ENCODE data around the gene C14orf93. TPM values are rescaled to one million over a fixed set of nuclear protein-coding genes. Genes with fewer than 3 reads are reported as not detected.

Gene C14orf93
- total and polyA plus RNA-seq, 9 of the 15 experiments (the other 6 are each of a cell fraction or from before 2014, with no cell fraction given) = 2.2 to 22.4 (median 16.1) TPM

DNA sequence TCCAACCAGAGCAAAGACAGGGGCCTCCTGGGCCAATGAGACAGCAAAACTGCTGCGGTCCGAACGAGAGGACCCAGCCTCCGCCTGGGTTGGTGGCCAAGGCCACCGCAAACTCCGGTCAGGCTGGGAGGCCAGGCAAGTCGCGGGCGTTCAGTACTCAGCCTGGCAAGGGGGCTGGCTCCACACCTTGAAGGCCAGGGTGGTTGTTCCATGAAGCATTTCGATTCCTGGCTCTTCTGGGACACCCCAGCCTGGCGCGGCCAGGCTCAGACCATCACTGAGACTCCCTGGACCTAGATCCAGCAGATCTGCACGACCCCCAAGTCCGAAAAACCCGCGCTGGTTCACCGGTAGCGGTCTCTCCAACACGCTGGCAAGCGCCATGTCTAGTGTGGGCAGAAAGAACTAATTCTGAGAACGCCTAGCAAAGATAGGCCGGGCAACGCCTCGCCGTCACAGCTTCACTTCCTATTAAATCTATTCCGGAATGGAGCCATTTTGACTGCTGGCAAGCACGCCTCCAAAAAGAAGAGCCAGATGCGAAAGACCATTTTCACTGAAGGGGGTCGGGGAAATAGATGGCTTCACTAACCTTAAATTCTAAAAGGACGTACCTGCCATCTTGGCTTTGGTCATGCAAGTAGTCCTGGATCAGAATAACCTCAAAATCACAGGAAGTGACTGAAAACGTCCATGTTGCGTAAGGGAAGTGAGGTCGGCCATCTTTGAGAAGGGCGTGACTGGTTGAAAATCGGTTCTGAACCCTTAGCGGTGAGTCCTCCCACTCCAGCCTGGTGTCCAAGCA, 24.8 kb upstream of the C14orf93 start, which contains the start of gene PSMB5 (continued):
- peak; percentile 67 for TF ChIP-seq HNRNPLL (IDR thresholded peaks at IDR 0.05; ENCODE audit: low read depth, low read length, poor library complexity, severe bottlenecking)
- no peak for TF ChIP-seq NFATC3 (IDR thresholded peaks at IDR 0.05)
- 0 out of 2 replicates have a peak, but pooled peaks have one; percentile 68 for TF ChIP-seq ZBTB17 (CRISPR knock-in tag; IDR thresholded peaks at IDR 0.05)
- TF ChIP-seq, protein P1, sequence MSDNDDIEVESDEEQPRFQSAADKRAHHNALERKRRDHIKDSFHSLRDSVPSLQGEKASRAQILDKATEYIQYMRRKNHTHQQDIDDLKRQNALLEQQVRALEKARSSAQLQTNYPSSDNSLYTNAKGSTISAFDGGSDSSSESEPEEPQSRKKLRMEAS (CRISPR knock-in tag; IDR thresholded peaks at IDR 0.05) = peak; percentile 75
- peak; percentile 88 for TF ChIP-seq ZNF263 (CRISPR knock-in tag; IDR thresholded peaks at IDR 0.05; ENCODE audit: borderline replicate concordance)
- peak; percentile 80 for TF ChIP-seq MYBL2 (IDR thresholded peaks at IDR 0.05; ENCODE audit: low read depth)
- no peak for TF ChIP-seq MYBL2 (CRISPR knock-in tag; IDR thresholded peaks at IDR 0.05; ENCODE audit: borderline replicate concordance)
- TF ChIP-seq FOXK1 (CRISPR knock-in tag; IDR thresholded peaks at IDR 0.05; ENCODE audit: borderline replicate concordance) = no peak
- TF ChIP-seq KLF6 (CRISPR knock-in tag; IDR thresholded peaks at IDR 0.05; ENCODE audit: borderline replicate concordance) = 0 out of 2 replicates have a peak, but pooled peaks have one; percentile 57
- TF ChIP-seq, protein P2, sequence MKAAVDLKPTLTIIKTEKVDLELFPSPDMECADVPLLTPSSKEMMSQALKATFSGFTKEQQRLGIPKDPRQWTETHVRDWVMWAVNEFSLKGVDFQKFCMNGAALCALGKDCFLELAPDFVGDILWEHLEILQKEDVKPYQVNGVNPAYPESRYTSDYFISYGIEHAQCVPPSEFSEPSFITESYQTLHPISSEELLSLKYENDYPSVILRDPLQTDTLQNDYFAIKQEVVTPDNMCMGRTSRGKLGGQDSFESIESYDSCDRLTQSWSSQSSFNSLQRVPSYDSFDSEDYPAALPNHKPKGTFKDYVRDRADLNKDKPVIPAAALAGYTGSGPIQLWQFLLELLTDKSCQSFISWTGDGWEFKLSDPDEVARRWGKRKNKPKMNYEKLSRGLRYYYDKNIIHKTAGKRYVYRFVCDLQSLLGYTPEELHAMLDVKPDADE (conservative IDR thresholded peaks at IDR 0.05; ENCODE audit: control insufficient read depth, low read depth, low read length) = peak; percentile 59; the same call in 1 of the 2 replicates
- TF ChIP-seq, protein P3, sequence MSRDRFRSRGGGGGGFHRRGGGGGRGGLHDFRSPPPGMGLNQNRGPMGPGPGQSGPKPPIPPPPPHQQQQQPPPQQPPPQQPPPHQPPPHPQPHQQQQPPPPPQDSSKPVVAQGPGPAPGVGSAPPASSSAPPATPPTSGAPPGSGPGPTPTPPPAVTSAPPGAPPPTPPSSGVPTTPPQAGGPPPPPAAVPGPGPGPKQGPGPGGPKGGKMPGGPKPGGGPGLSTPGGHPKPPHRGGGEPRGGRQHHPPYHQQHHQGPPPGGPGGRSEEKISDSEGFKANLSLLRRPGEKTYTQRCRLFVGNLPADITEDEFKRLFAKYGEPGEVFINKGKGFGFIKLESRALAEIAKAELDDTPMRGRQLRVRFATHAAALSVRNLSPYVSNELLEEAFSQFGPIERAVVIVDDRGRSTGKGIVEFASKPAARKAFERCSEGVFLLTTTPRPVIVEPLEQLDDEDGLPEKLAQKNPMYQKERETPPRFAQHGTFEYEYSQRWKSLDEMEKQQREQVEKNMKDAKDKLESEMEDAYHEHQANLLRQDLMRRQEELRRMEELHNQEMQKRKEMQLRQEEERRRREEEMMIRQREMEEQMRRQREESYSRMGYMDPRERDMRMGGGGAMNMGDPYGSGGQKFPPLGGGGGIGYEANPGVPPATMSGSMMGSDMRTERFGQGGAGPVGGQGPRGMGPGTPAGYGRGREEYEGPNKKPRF (IDR thresholded peaks at IDR 0.05; ENCODE audit: low read depth, low read length) = no peak
- TF ChIP-seq NCOR1 (IDR thresholded peaks at IDR 0.05) = no peak
- TF ChIP-seq HMGN3 (IDR thresholded peaks at IDR 0.05; ENCODE audit: borderline replicate concordance, extremely low read depth, insufficient read length, low read depth, low read length) = no peak
- TF ChIP-seq ILF3 (IDR thresholded peaks at IDR 0.05; ENCODE audit: borderline replicate concordance) = no peak
- no peak for TF ChIP-seq NONO (IDR thresholded peaks at IDR 0.05; ENCODE audit: low read depth in 2 of 2, low read length in 1 of 2)
- TF ChIP-seq ZNF507 (tag; conservative IDR thresholded peaks at IDR 0.05) = no peak
- TF ChIP-seq ZNF717 (CRISPR knock-in tag; IDR thresholded peaks at IDR 0.05) = no peak
- TF ChIP-seq MED1 (CRISPR knock-in tag; IDR thresholded peaks at IDR 0.05; ENCODE audit: borderline replicate concordance) = no peak
- TF ChIP-seq PML (IDR thresholded peaks at IDR 0.05; ENCODE audit: low read length) = peak; percentile 43; the same call in 1 of the 2 replicates
- no peak for TF ChIP-seq BCL6 (CRISPR knock-in tag; IDR thresholded peaks at IDR 0.05)
- TF ChIP-seq ELF2 (CRISPR knock-in tag; IDR thresholded peaks at IDR 0.05) = no peak
- TF ChIP-seq, protein P4, sequence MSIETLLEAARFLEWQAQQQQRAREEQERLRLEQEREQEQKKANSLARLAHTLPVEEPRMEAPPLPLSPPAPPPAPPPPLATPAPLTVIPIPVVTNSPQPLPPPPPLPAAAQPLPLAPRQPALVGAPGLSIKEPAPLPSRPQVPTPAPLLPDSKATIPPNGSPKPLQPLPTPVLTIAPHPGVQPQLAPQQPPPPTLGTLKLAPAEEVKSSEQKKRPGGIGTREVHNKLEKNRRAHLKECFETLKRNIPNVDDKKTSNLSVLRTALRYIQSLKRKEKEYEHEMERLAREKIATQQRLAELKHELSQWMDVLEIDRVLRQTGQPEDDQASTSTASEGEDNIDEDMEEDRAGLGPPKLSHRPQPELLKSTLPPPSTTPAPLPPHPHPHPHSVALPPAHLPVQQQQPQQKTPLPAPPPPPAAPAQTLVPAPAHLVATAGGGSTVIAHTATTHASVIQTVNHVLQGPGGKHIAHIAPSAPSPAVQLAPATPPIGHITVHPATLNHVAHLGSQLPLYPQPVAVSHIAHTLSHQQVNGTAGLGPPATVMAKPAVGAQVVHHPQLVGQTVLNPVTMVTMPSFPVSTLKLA (conservative IDR thresholded peaks at IDR 0.05) = peak; percentile 65 to 85; a peak in 3 of 4 replicates
- TF ChIP-seq POLR3G (IDR thresholded peaks at IDR 0.05; ENCODE audit: extremely low read depth, insufficient read length, insufficient replicate concordance) = no peak
